Astrocyte (in vitro differentiated cells and primary cell): ENCODE data around the gene HDAC8. TPM values are rescaled to one million over a fixed set of nuclear protein-coding genes. Genes with fewer than 3 reads are reported as not detected.
A peak's percentile ranks its signal among the peaks of the same experiment; 100 is the strongest.

Experiments used
- DNase-seq: peaks from one replicate; pipeline ENCODE4 v3.0.0-alpha.2; 2010; ENCODE audit warnings: low read depth
- FAIRE-seq: peaks from 2 replicates; lab custom pipeline; 2011; peaks lifted over from hg19 to GRCh38; lab: Jason Lieb, UNC
- H2AFZ ChIP-seq: 2 replicates; pipeline ENCODE4 v1.6.0; 2012; ENCODE audit warnings: low read depth, low read length, inconsistent platforms
- H3K27ac ChIP-seq: 2 replicates; pipeline ENCODE4 v1.5.1; 2011; ENCODE audit warnings: low read depth, low read length, inconsistent platforms
- H3K27me3 ChIP-seq: 2 replicates; pipeline ENCODE4 v1.6.0; 2011; ENCODE audit warnings: low read length, inconsistent platforms; ENCODE audit not compliant: insufficient read depth
- H3K36me3 ChIP-seq: 2 replicates; pipeline ENCODE4 v1.5.1; 2011; ENCODE audit warnings: low read length, inconsistent platforms; ENCODE audit not compliant: insufficient read depth
- H3K4me1 ChIP-seq: 2 replicates; pipeline ENCODE4 v1.5.1; 2011; ENCODE audit warnings: low read length, inconsistent platforms; ENCODE audit not compliant: insufficient read depth
- H3K4me2 ChIP-seq: 2 replicates; pipeline ENCODE4 v1.6.0; 2012; ENCODE audit warnings: low read length, inconsistent platforms
- H3K4me3 ChIP-seq: 2 replicates; pipeline ENCODE4 v1.5.1; 2011; ENCODE audit warnings: low read depth, mild to moderate bottlenecking, low read length, inconsistent platforms; ENCODE audit not compliant: insufficient read depth
- H3K79me2 ChIP-seq: 2 replicates; pipeline ENCODE4 v1.6.0; 2012; ENCODE audit warnings: mild to moderate bottlenecking, low read length, inconsistent platforms; ENCODE audit not compliant: insufficient read depth
- H3K9ac ChIP-seq: 2 replicates; pipeline ENCODE4 v1.6.0; 2012; ENCODE audit warnings: mild to moderate bottlenecking, low read length, inconsistent platforms
- H3K9me3 ChIP-seq: 2 replicates; pipeline ENCODE4 v1.5.1; 2012; ENCODE audit warnings: low read depth, mild to moderate bottlenecking, low read length, inconsistent platforms; ENCODE audit not compliant: insufficient read depth
- H4K20me1 ChIP-seq: 2 replicates; pipeline ENCODE4 v1.6.0; 2012; ENCODE audit warnings: low read length, inconsistent platforms; ENCODE audit not compliant: insufficient read depth
- H3K27ac Mint-ChIP-seq: one replicate; pipeline ENCODE4 v1.8.0; 2021; ENCODE audit warnings: mild to moderate bottlenecking, mixed read lengths; ENCODE audit not compliant: unreplicated experiment
- H3K27me3 Mint-ChIP-seq: one replicate; pipeline ENCODE4 v1.8.0; 2021; ENCODE audit warnings: low read depth, mixed read lengths; ENCODE audit not compliant: unreplicated experiment
- H3K36me3 Mint-ChIP-seq: one replicate; pipeline ENCODE4 v1.8.0; 2021; ENCODE audit warnings: low read depth, mixed read lengths; ENCODE audit not compliant: unreplicated experiment
- H3K4me1 Mint-ChIP-seq: one replicate; pipeline ENCODE4 v1.8.0; 2021; ENCODE audit warnings: low read depth, mixed read lengths; ENCODE audit not compliant: unreplicated experiment
- H3K4me3 Mint-ChIP-seq: one replicate; pipeline ENCODE4 v1.8.0; 2021; ENCODE audit warnings: mild to moderate bottlenecking, moderate library complexity, mixed read lengths; ENCODE audit not compliant: unreplicated experiment
- H3K9me3 Mint-ChIP-seq: one replicate; pipeline ENCODE4 v1.8.0; 2021; ENCODE audit warnings: mild to moderate bottlenecking, mixed read lengths; ENCODE audit not compliant: unreplicated experiment
- EZH2 ChIP-seq: IDR thresholded peaks from 2 replicates; pipeline ENCODE4 v1.6.1; 2012; ENCODE audit warnings: mild to moderate bottlenecking, low read length, inconsistent platforms; ENCODE audit not compliant: insufficient read depth
- total RNA-seq: library from RNA; stranded (reverse); gene quantifications from 2 replicates; pipeline ENCODE4 v1.2.1, GENCODE V29; 2021
- TF ChIP-seq, protein P1 (sequence below): IDR thresholded peaks from 2 replicates; pipeline ENCODE4 v1.5.1; 2011; ENCODE audit warnings: low read depth, mild to moderate bottlenecking, inconsistent platforms, low read length, moderate library complexity; ENCODE audit not compliant: insufficient read depth

The HDAC8 gene
- total RNA-seq, 1 donor from 2014 or later = 23.6 TPM

GRCh38 chrX:72470117-72470516 is 102.5 kb downstream of the HDAC8 start:
- H3K27me3 Mint-ChIP-seq = no peaks in the 10 kb centered on the region
- TF ChIP-seq EZH2 = no peak
- TF ChIP-seq, protein P1, sequence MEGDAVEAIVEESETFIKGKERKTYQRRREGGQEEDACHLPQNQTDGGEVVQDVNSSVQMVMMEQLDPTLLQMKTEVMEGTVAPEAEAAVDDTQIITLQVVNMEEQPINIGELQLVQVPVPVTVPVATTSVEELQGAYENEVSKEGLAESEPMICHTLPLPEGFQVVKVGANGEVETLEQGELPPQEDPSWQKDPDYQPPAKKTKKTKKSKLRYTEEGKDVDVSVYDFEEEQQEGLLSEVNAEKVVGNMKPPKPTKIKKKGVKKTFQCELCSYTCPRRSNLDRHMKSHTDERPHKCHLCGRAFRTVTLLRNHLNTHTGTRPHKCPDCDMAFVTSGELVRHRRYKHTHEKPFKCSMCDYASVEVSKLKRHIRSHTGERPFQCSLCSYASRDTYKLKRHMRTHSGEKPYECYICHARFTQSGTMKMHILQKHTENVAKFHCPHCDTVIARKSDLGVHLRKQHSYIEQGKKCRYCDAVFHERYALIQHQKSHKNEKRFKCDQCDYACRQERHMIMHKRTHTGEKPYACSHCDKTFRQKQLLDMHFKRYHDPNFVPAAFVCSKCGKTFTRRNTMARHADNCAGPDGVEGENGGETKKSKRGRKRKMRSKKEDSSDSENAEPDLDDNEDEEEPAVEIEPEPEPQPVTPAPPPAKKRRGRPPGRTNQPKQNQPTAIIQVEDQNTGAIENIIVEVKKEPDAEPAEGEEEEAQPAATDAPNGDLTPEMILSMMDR = no peak
- H3K4me1 ChIP-seq = no peaks in the 10 kb centered on the region
- peak; percentile 80 for FAIRE-seq
- no peak overlapping the region for H2AFZ ChIP-seq
- no peak overlapping the region for H3K27ac ChIP-seq
- no peak overlapping the region for H3K27ac Mint-ChIP-seq
- no peak overlapping the region for H3K9ac ChIP-seq
- H3K27me3 ChIP-seq = no peaks in the 10 kb centered on the region
- no peaks in the 10 kb centered on the region for H3K4me1 Mint-ChIP-seq
- no peaks in the 10 kb centered on the region for H3K36me3 ChIP-seq
- H3K9me3 Mint-ChIP-seq = no peaks in the 10 kb centered on the region
- no peaks in the 10 kb centered on the region for H3K9me3 ChIP-seq
- H4K20me1 ChIP-seq = no peaks in the 10 kb centered on the region
- no peaks in the 10 kb centered on the region for H3K79me2 ChIP-seq
- H3K4me3 Mint-ChIP-seq = no peak overlapping the region
- peaks cover 1% of the 10 kb centered on the region for H3K36me3 Mint-ChIP-seq
- no peak overlapping the region for H3K4me2 ChIP-seq
- no peak overlapping the region for H3K4me3 ChIP-seq
- no peak for DNase-seq

DNA sequence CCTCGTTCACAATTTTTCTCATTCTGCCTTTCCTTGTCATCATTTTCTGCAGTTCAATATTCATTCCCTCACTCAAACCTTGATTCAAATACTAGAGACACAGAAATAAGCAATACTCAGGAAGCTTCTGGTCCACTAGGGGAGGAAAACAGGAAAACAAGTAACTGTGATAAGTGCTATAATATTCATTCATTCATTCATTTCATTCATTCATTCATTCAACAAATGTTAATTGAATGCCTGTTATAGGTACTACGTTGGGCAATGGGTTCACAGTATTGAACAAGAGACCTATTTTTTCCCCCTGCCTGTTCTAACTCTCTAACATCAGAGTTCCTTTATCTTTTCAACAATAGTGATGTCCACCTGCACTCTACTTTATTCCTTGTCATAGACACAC is 104.0 kb downstream of the HDAC8 start:
- Histone ChIP-seq H3K36me3 (no peaks in the 10 kb centered on the region), H3K4me3 (no peak overlapping the region), H3K4me2 (no peak overlapping the region), H3K9ac (no peak overlapping the region), H3K79me2 (no peaks in the 10 kb centered on the region), H3K4me1 (no peaks in the 10 kb centered on the region), H3K9me3 (no peaks in the 10 kb centered on the region), H2AFZ (no peak overlapping the region), H3K27ac (no peak overlapping the region), H4K20me1 (no peaks in the 10 kb centered on the region), H3K27me3 (no peaks in the 10 kb centered on the region)
- Mint-ChIP-seq H3K27me3 (no peaks in the 10 kb centered on the region), H3K27ac (no peak overlapping the region), H3K4me1 (no peaks in the 10 kb centered on the region), H3K9me3 (no peaks in the 10 kb centered on the region), H3K4me3 (no peak overlapping the region), H3K36me3 (peaks cover 1% of the 10 kb centered on the region)
- DNase-seq = no peak
- TF ChIP-seq, protein P1 = no peak
- no peak for TF ChIP-seq EZH2
- peak; percentile 94 for FAIRE-seq

- no peaks in the 10 kb centered on the region for H3K79me2 ChIP-seq
- no peaks in the 10 kb centered on the region for H3K27me3 ChIP-seq
- no peak overlapping the region for H3K4me2 ChIP-seq
- H4K20me1 ChIP-seq = no peaks in the 10 kb centered on the region
- no peak overlapping the region for H3K4me3 ChIP-seq
- DNase-seq (no peak), FAIRE-seq (no peak)
- H3K4me3 Mint-ChIP-seq = no peak overlapping the region
- H3K9me3 ChIP-seq = no peaks in the 10 kb centered on the region
- H2AFZ ChIP-seq = no peak overlapping the region
- H3K9ac ChIP-seq = no peak overlapping the region
- H3K27ac Mint-ChIP-seq = no peak overlapping the region
- no peak overlapping the region for H3K27ac ChIP-seq
- no peaks in the 10 kb centered on the region for H3K9me3 Mint-ChIP-seq
- no peaks in the 10 kb centered on the region for H3K36me3 ChIP-seq
- no peaks in the 10 kb centered on the region for H3K4me1 ChIP-seq
- no peak for TF ChIP-seq EZH2
- TF ChIP-seq, protein P1 = no peak
- peaks cover 1% of the 10 kb centered on the region for H3K36me3 Mint-ChIP-seq
- H3K4me1 Mint-ChIP-seq = no peaks in the 10 kb centered on the region
- H3K27me3 Mint-ChIP-seq = no peaks in the 10 kb centered on the region
These were observed 105.5 kb downstream of the HDAC8 start for GRCh38 chrX:72467135-72467534.
